HUES64 (cell line): ENCODE measurements around the gene LRRC2.
"Not testable (repeated sequence)": the region's sequence is repeated elsewhere in the genome, so short reads cannot be mapped to it uniquely, and the experiment has no call there.

ENCODE experiments used
- H3K27ac ChIP-seq: 2 replicates; pipeline ENCODE4 v1.7.0; 2013; ENCODE audit warnings: low read depth, low read length, inconsistent platforms
- H3K27me3 ChIP-seq: 2 replicates; pipeline ENCODE4 v1.6.1; 2013; ENCODE audit warnings: mild to moderate bottlenecking, low read length; ENCODE audit not compliant: insufficient read depth
- H3K36me3 ChIP-seq: 2 replicates; pipeline ENCODE4 v1.6.1; 2013; ENCODE audit warnings: mild to moderate bottlenecking, low read length; ENCODE audit not compliant: insufficient read depth
- H3K4me1 ChIP-seq: 2 replicates; pipeline ENCODE4 v1.6.1; 2013; ENCODE audit warnings: mild to moderate bottlenecking, low read length, moderate library complexity; ENCODE audit not compliant: insufficient read depth
- H3K4me3 ChIP-seq: 2 replicates; pipeline ENCODE4 v1.5.1; 2013; ENCODE audit warnings: mild to moderate bottlenecking, low read length, moderate library complexity
- H3K9ac ChIP-seq: 2 replicates; pipeline ENCODE4 v1.6.1; 2013; ENCODE audit warnings: mild to moderate bottlenecking, low read depth, low read length
- H3K9me3 ChIP-seq: 2 replicates; pipeline ENCODE4 v1.6.1; 2013; ENCODE audit warnings: low read depth, low read length; ENCODE audit not compliant: insufficient read depth
- WGBS: fragments of 150-250, 120-280 bp; methylation state at CpG from one replicate; pipeline ENCODE4 v1.1.7; 2013; ENCODE audit warnings: missing lambda C conversion rate; 5-methylcytosine and 5-hydroxymethylcytosine counted together

Gene LRRC2

GRCh38 chr3:46539443-46540005 is 26.6 kb downstream of the LRRC2 start:
- no peak overlapping the region for H3K4me3 ChIP-seq
- H3K9ac ChIP-seq: no peak overlapping the region
- H3K27me3 ChIP-seq: no peaks in the 10 kb centered on the region
- no peaks in the 10 kb centered on the region for H3K9me3 ChIP-seq
- peaks cover 2% of the 10 kb centered on the region; the same call in 1 of the 2 replicates for H3K4me1 ChIP-seq
- WGBS: 96% methylated on average over 9 of the region's 9 CpGs
- no peak overlapping the region for H3K27ac ChIP-seq
- H3K36me3 ChIP-seq: no peaks in the 10 kb centered on the region

GRCh38 chr3:46538803-46539442 is 27.2 kb downstream of the LRRC2 start:
- 86% methylated on average over 14 of the region's 14 CpGs for WGBS
- no peaks in the 10 kb centered on the region for H3K4me1 ChIP-seq
- no peak overlapping the region for H3K27ac ChIP-seq
- no peaks in the 10 kb centered on the region for H3K36me3 ChIP-seq
- H3K4me3 ChIP-seq: no peak overlapping the region
- no peaks in the 10 kb centered on the region for H3K27me3 ChIP-seq
- no peak overlapping the region for H3K9ac ChIP-seq
- H3K9me3 ChIP-seq: no peaks in the 10 kb centered on the region

GRCh38 chr3:46538425-46538802 is 27.7 kb downstream of the LRRC2 start:
- not testable (repeated sequence) for H3K4me3 ChIP-seq, H3K27me3 ChIP-seq, H3K4me1 ChIP-seq, H3K36me3 ChIP-seq, H3K27ac ChIP-seq, H3K9ac ChIP-seq, H3K9me3 ChIP-seq
- 92% methylated on average over 2 of the region's 5 CpGs for WGBS

- H3K4me3 ChIP-seq: no peak overlapping the region
- H3K9me3 ChIP-seq: no peaks in the 10 kb centered on the region
- H3K27ac ChIP-seq: no peak overlapping the region
- no peak overlapping the region for H3K9ac ChIP-seq
- H3K4me1 ChIP-seq: no peaks in the 10 kb centered on the region
- H3K27me3 ChIP-seq: no peaks in the 10 kb centered on the region
- no peaks in the 10 kb centered on the region for H3K36me3 ChIP-seq
- 87% methylated on average over 5 of the region's 5 CpGs for WGBS
Measured at GRCh38 chr3:46537779-46538178, 28.3 kb downstream of the LRRC2 start.

- H3K27ac ChIP-seq: no peak overlapping the region
- H3K9me3 ChIP-seq: no peaks in the 10 kb centered on the region
- H3K9ac ChIP-seq: no peak overlapping the region
- no peaks in the 10 kb centered on the region for H3K27me3 ChIP-seq
- 90% methylated on average over 1 of the region's 1 CpG for WGBS
- H3K4me3 ChIP-seq: no peak overlapping the region
- H3K4me1 ChIP-seq: no peaks in the 10 kb centered on the region
- H3K36me3 ChIP-seq: no peaks in the 10 kb centered on the region
Measured at GRCh38 chr3:46537316-46537715, 28.8 kb downstream of the LRRC2 start.

GRCh38 chr3:46536758-46537157 is 29.3 kb downstream of the LRRC2 start:
- no peaks in the 10 kb centered on the region for H3K36me3 ChIP-seq
- H3K4me1 ChIP-seq: no peaks in the 10 kb centered on the region
- no peaks in the 10 kb centered on the region for H3K9me3 ChIP-seq
- no peak overlapping the region for H3K4me3 ChIP-seq
- no peak overlapping the region for H3K9ac ChIP-seq
- H3K27me3 ChIP-seq: no peaks in the 10 kb centered on the region
- H3K27ac ChIP-seq: no peak overlapping the region

GRCh38 chr3:46535746-46536145 is 30.4 kb downstream of the LRRC2 start:
- H3K4me3 ChIP-seq: no peak overlapping the region
- no peak overlapping the region for H3K9ac ChIP-seq
- no peaks in the 10 kb centered on the region for H3K27me3 ChIP-seq
- no peaks in the 10 kb centered on the region for H3K4me1 ChIP-seq
- no peaks in the 10 kb centered on the region for H3K9me3 ChIP-seq
- 92% methylated on average over 5 of the region's 5 CpGs for WGBS
- no peak overlapping the region for H3K27ac ChIP-seq
- H3K36me3 ChIP-seq: no peaks in the 10 kb centered on the region

- Histone ChIP-seq H3K9me3 (no peaks in the 10 kb centered on the region), H3K36me3 (no peaks in the 10 kb centered on the region), H3K4me1 (no peaks in the 10 kb centered on the region), H3K4me3 (no peak overlapping the region), H3K27me3 (no peaks in the 10 kb centered on the region), H3K9ac (no peak overlapping the region), H3K27ac (no peak overlapping the region)
- WGBS: 90% methylated on average over 2 of the region's 3 CpGs
Measured at GRCh38 chr3:46533091-46533490, 33.0 kb downstream of the LRRC2 start.

- H3K36me3 ChIP-seq: no peaks in the 10 kb centered on the region
- no peak overlapping the region for H3K27ac ChIP-seq
- H3K9ac ChIP-seq: no peak overlapping the region
- H3K4me3 ChIP-seq: no peak overlapping the region
- no peaks in the 10 kb centered on the region for H3K27me3 ChIP-seq
- H3K9me3 ChIP-seq: no peaks in the 10 kb centered on the region
- H3K4me1 ChIP-seq: no peaks in the 10 kb centered on the region
- 87% methylated on average over 5 of the region's 5 CpGs for WGBS
Measured at GRCh38 chr3:46527239-46527638, 38.9 kb downstream of the LRRC2 start.

GRCh38 chr3:46524832-46525231 is 41.3 kb downstream of the LRRC2 start:
- Histone ChIP-seq H3K4me3 (no peak overlapping the region), H3K27ac (no peak overlapping the region)

GRCh38 chr3:46524008-46524407 is 42.1 kb downstream of the LRRC2 start:
- Histone ChIP-seq H3K4me1 (no peaks in the 10 kb centered on the region), H3K9ac (no peak overlapping the region), H3K27ac (no peak overlapping the region), H3K27me3 (no peaks in the 10 kb centered on the region), H3K36me3 (no peaks in the 10 kb centered on the region), H3K9me3 (no peaks in the 10 kb centered on the region), H3K4me3 (no peak overlapping the region)
- 83% methylated on average over 3 of the region's 3 CpGs for WGBS

More at GRCh38 chr3:46524832-46525231, 41.3 kb downstream of the LRRC2 start:
- H3K4me1 ChIP-seq: no peaks in the 10 kb centered on the region
- no peaks in the 10 kb centered on the region for H3K9me3 ChIP-seq
- no peak overlapping the region for H3K9ac ChIP-seq
- H3K36me3 ChIP-seq: no peaks in the 10 kb centered on the region
- 93% methylated on average over 2 of the region's 3 CpGs for WGBS
- no peaks in the 10 kb centered on the region for H3K27me3 ChIP-seq

GRCh38 chr3:46523556-46523955 is 42.5 kb downstream of the LRRC2 start:
- no peak overlapping the region for H3K27ac ChIP-seq
- no peaks in the 10 kb centered on the region for H3K27me3 ChIP-seq
- no peaks in the 10 kb centered on the region for H3K36me3 ChIP-seq
- no peaks in the 10 kb centered on the region for H3K4me1 ChIP-seq
- H3K4me3 ChIP-seq: no peak overlapping the region
- no peaks in the 10 kb centered on the region for H3K9me3 ChIP-seq
- WGBS: 97% methylated on average over 2 of the region's 2 CpGs
- no peak overlapping the region for H3K9ac ChIP-seq
